ENCODE measurements around the gene C1orf174. TPM values are rescaled to one million over a fixed set of nuclear protein-coding genes. Genes with fewer than 3 reads are reported as not detected.

C1orf174 gene
- total RNA-seq, 1 experiment from 2014 or later: 22.1 TPM

DNA sequence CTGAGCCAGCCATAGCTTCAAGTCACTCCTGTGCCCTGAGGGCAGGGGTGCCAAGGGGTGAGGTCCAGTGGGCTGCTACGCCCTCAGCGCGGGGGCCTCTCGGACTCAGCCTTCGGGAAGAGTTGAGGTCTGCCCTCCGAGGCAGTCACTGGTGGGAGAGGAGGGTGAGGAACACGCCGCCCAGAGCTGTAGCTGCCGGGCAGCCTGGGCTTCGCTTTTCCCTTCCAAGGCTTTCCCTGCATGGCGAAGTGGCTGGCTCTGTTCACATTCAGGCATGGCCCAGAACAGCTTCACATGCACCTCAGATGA lies 43.0 kb upstream of the C1orf174 start:
- Histone ChIP-seq H3K36me3 (ENCODE audit: low read depth) (no peaks in the 10 kb centered on the region), H3K4me3 (no peak overlapping the region), H3F3A (ENCODE audit: insufficient read depth, low read depth) (no peaks in the 10 kb centered on the region), H4K20me1 (ENCODE audit: insufficient read depth) (0 out of 2 replicates have a peak, but pooled peaks cover 4% of the 10 kb centered on the region), H2AFZ (no peak overlapping the region), H3K9me3 (ENCODE audit: insufficient read depth, low read depth) (no peaks in the 10 kb centered on the region), H3K4me1 (replicated peaks; ENCODE audit: insufficient read depth) (no peaks in the 10 kb centered on the region), H3K27ac (no peak overlapping the region), H3K9me2 (ENCODE audit: insufficient read depth) (no peaks in the 10 kb centered on the region), H3K79me2 (ENCODE audit: low read depth) (no peaks in the 10 kb centered on the region), H3K4me2 (no peak overlapping the region), H3K27me3 (ENCODE audit: insufficient read depth, low read depth) (peaks cover 98% of the 10 kb centered on the region)
- intact Hi-C loops (cut with micrococcal nuclease; ENCODE audit: unreplicated experiment): no loop called here
- ChIA-PET CTCF (interaction anchor here (0.6 kb wide), 1 partner anchor 1160 kb away, joined by 3 read pairs; no protein-coding TSS in a partner anchor), POLR2A (ENCODE audit: unreplicated experiment) (no interaction called here)
- TF ChIP-seq EZH2 (IDR thresholded peaks at IDR 0.05; ENCODE audit: low read depth): no peak
- TF ChIP-seq, protein P1, sequence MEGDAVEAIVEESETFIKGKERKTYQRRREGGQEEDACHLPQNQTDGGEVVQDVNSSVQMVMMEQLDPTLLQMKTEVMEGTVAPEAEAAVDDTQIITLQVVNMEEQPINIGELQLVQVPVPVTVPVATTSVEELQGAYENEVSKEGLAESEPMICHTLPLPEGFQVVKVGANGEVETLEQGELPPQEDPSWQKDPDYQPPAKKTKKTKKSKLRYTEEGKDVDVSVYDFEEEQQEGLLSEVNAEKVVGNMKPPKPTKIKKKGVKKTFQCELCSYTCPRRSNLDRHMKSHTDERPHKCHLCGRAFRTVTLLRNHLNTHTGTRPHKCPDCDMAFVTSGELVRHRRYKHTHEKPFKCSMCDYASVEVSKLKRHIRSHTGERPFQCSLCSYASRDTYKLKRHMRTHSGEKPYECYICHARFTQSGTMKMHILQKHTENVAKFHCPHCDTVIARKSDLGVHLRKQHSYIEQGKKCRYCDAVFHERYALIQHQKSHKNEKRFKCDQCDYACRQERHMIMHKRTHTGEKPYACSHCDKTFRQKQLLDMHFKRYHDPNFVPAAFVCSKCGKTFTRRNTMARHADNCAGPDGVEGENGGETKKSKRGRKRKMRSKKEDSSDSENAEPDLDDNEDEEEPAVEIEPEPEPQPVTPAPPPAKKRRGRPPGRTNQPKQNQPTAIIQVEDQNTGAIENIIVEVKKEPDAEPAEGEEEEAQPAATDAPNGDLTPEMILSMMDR (conservative IDR thresholded peaks at IDR 0.05): no peak
- DNase-seq: no peak
- BruUV-seq (replicated peaks): no TSS peak

DNA sequence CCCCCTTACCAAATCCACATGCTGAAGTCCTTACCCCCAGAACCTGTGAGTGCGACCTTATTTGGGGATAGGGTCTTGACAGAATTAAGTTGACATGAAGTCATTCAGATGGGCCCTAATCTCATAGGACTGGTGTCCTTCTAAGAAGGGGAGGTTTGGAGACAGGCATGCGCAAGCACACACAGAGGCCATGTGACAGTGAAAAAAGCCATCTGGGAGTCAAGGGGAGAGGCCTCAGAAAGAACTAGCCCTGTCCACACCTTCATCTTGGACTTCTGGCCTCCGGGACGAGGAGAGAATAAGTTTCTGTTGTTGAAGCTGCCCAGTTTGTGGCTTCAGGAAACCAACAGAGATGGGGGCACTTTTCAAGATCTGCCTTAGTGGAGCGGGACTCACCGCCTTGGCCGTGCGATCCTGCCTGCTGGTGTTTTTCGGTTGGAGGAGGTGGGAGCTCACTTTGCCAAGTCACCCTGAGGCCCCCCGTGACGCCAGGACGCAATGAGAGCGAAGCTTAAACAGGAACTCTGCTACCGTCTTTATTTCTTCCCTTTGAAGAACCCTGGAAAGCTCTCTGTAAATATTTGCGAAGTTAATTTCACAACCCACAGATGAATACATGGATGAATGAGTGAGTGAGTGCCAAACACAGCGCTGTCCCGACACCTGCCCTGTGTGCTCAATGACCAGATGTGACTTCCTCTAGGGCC lies 42.5 kb upstream of the C1orf174 start:
- TF ChIP-seq EZH2 (IDR thresholded peaks at IDR 0.05; ENCODE audit: low read depth): no peak
- TF ChIP-seq, protein P1 (conservative IDR thresholded peaks at IDR 0.05): no peak
- H2AFZ ChIP-seq: no peak overlapping the region
- no peaks in the 10 kb centered on the region for H3K36me3 ChIP-seq (ENCODE audit: low read depth)
- H3K4me1 ChIP-seq (replicated peaks; ENCODE audit: insufficient read depth): no peaks in the 10 kb centered on the region
- H3K9me2 ChIP-seq (ENCODE audit: insufficient read depth): no peaks in the 10 kb centered on the region
- no peak overlapping the region for H3K4me3 ChIP-seq
- intact Hi-C loops (cut with micrococcal nuclease; ENCODE audit: unreplicated experiment): no loop called here
- 0 out of 2 replicates have a peak, but pooled peaks cover under 1% of the 10 kb centered on the region for H3K9me3 ChIP-seq (ENCODE audit: insufficient read depth, low read depth)
- H3K27me3 ChIP-seq (ENCODE audit: insufficient read depth, low read depth): peaks cover 98% of the 10 kb centered on the region
- 0 out of 2 replicates have a peak, but pooled peaks cover 4% of the 10 kb centered on the region for H4K20me1 ChIP-seq (ENCODE audit: insufficient read depth)
- POLR2A ChIA-PET (ENCODE audit: unreplicated experiment): no interaction called here
- DNase-seq: no peak
- H3K79me2 ChIP-seq (ENCODE audit: low read depth): no peaks in the 10 kb centered on the region
- BruUV-seq (replicated peaks): no TSS peak
- H3K4me2 ChIP-seq: no peak overlapping the region
- H3F3A ChIP-seq (ENCODE audit: insufficient read depth, low read depth): no peaks in the 10 kb centered on the region
- no peak overlapping the region for H3K27ac ChIP-seq
- CTCF ChIA-PET: interaction anchor here (0.6 kb wide), 1 partner anchor 1160 kb away, joined by 3 read pairs; no protein-coding TSS in a partner anchor

DNA sequence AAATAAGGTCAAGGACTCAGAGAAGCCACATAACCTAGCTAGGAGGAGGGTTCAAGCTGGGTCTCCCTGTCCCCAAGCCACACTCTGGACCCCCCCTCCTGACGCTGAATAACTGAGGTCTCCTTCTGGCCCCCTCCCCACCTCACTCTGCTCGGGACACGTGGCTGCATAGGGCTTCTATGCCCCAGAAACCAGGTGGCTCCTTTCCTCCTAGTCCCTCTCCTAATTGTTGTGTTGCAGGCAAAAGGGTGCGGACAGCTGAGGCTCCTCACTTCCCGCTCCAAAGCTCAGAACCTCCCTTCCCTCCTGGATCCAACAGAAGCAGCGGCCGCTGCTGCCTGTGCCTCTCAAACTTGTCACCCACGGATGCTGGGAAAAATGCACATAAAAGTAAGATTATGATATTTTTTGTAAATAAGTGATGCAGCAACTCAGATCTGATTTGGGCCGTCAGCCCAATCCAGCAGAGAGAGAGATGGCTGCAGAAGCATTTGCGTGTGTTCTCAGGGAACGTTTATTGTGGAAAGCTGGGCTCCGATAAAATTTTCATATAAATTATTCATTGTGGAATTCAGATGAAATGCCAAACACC lies 40.8 kb upstream of the C1orf174 start:
- Histone ChIP-seq H3K27me3 (ENCODE audit: insufficient read depth, low read depth) (peaks cover 92% of the 10 kb centered on the region), H3K79me2 (ENCODE audit: low read depth) (no peaks in the 10 kb centered on the region), H3K4me3 (no peak overlapping the region), H2AFZ (no peak overlapping the region), H3K9me2 (ENCODE audit: insufficient read depth) (no peaks in the 10 kb centered on the region), H3F3A (ENCODE audit: insufficient read depth, low read depth) (no peaks in the 10 kb centered on the region), H3K27ac (no peak overlapping the region), H3K36me3 (ENCODE audit: low read depth) (no peaks in the 10 kb centered on the region), H3K4me1 (replicated peaks; ENCODE audit: insufficient read depth) (no peaks in the 10 kb centered on the region), H4K20me1 (ENCODE audit: insufficient read depth) (0 out of 2 replicates have a peak, but pooled peaks cover 4% of the 10 kb centered on the region), H3K9me3 (ENCODE audit: insufficient read depth, low read depth) (peaks cover 7% of the 10 kb centered on the region), H3K4me2 (no peak overlapping the region)
- CTCF ChIA-PET: no interaction called here
- intact Hi-C loops (cut with micrococcal nuclease; ENCODE audit: unreplicated experiment): no loop called here
- TF ChIP-seq EZH2 (IDR thresholded peaks at IDR 0.05; ENCODE audit: low read depth): no peak
- TF ChIP-seq, protein P1 (conservative IDR thresholded peaks at IDR 0.05): no peak
- no peak for DNase-seq
- no TSS peak for BruUV-seq (replicated peaks)
- POLR2A ChIA-PET (ENCODE audit: unreplicated experiment): no interaction called here

Data from PC-9 (cell line).